ENCODE measurements around the gene ENG. TPM values are rescaled to one million over a fixed set of nuclear protein-coding genes. Genes with fewer than 3 reads are reported as not detected.

The ENG gene
- total RNA-seq, 1 experiment from 2014 or later, result 0.76 TPM

- TF ChIP-seq MAX (IDR thresholded peaks at IDR 0.05), result no peak
- RAD21 ChIA-PET (ENCODE audit: low non-redundant PET in 1 of 2, low total read pairs in 2 of 2, uncharacterized antibody in 2 of 2, unreplicated experiment in 2 of 2), result no interaction called here
- H3K36me3 ChIP-seq (ENCODE audit: control insufficient read depth in 1 of 2, insufficient read depth in 2 of 2, low read length in 2 of 2), result no peaks in the 10 kb centered on the region
- no peak overlapping the region for H3K4me2 ChIP-seq (ENCODE audit: low read length)
- H4K20me1 ChIP-seq (ENCODE audit: insufficient read depth), result no peaks in the 10 kb centered on the region
- DNase-seq (ENCODE audit: low read depth, low spot score) (no peak), ATAC-seq (no peak)
- POLR2A ChIA-PET, result no interaction called here
- no peaks in the 10 kb centered on the region for H3K27me3 ChIP-seq (ENCODE audit: insufficient read depth, low read length)
- H3K4me1 ChIP-seq (ENCODE audit: control insufficient read depth in 1 of 2, insufficient read depth in 2 of 2, low read length in 2 of 2), result no peaks in the 10 kb centered on the region
- CTCF ChIA-PET, result no interaction called here
- intact Hi-C loops (cut with micrococcal nuclease), result no loop called here
- BruUV-seq (replicated peaks), result no TSS peak
- H3K79me2 ChIP-seq (ENCODE audit: insufficient read depth, low read length), result no peaks in the 10 kb centered on the region
- H3K9ac ChIP-seq (ENCODE audit: low read length), result no peak overlapping the region
- H3K27ac ChIP-seq (ENCODE audit: low read depth, low read length), result no peak overlapping the region
- H3K9me2 ChIP-seq (ENCODE audit: insufficient read depth), result no peaks in the 10 kb centered on the region
- H3K4me3 ChIP-seq (replicated peaks in 1 of 2; ENCODE audit: low read depth in 1 of 2, low read length in 2 of 2), result no peak overlapping the region
- H2AFZ ChIP-seq (ENCODE audit: low read depth, low read length, poor library complexity, severe bottlenecking), result no peak overlapping the region
- peaks cover 3 to 10% of the 10 kb centered on the region in 2 experiments; a peak in 2 of 4 replicates for H3K9me3 ChIP-seq (ENCODE audit: control insufficient read depth in 1 of 2, insufficient read depth in 1 of 2, low read depth in 1 of 2, low read length in 2 of 2)
Observed at GRCh38 chr9:127844821-127845359, 9.6 kb downstream of the ENG start.

GRCh38 chr9:127841087-127841835, 13.2 kb downstream of the ENG start:
- Histone ChIP-seq H3K4me3 (replicated peaks in 1 of 2; ENCODE audit: low read depth in 1 of 2, low read length in 2 of 2) (no peak overlapping the region), H2AFZ (ENCODE audit: low read depth, low read length, poor library complexity, severe bottlenecking) (no peak overlapping the region), H4K20me1 (ENCODE audit: insufficient read depth) (no peaks in the 10 kb centered on the region), H3K9ac (ENCODE audit: low read length) (no peak overlapping the region), H3K9me3 (ENCODE audit: control insufficient read depth in 1 of 2, insufficient read depth in 1 of 2, low read depth in 1 of 2, low read length in 2 of 2) (no peaks in the 10 kb centered on the region), H3K4me1 (ENCODE audit: control insufficient read depth in 1 of 2, insufficient read depth in 2 of 2, low read length in 2 of 2) (no peaks in the 10 kb centered on the region; a peak in 1 of 4 replicates), H3K36me3 (ENCODE audit: control insufficient read depth in 1 of 2, insufficient read depth in 2 of 2, low read length in 2 of 2) (no peaks in the 10 kb centered on the region), H3K4me2 (ENCODE audit: low read length) (no peak overlapping the region), H3K9me2 (ENCODE audit: insufficient read depth) (no peaks in the 10 kb centered on the region), H3K79me2 (ENCODE audit: insufficient read depth, low read length) (no peaks in the 10 kb centered on the region), H3K27ac (ENCODE audit: low read depth, low read length) (no peak overlapping the region), H3K27me3 (ENCODE audit: insufficient read depth, low read length) (no peaks in the 10 kb centered on the region)
- intact Hi-C loops (cut with micrococcal nuclease), result no loop called here
- BruUV-seq (replicated peaks), result no TSS peak
- ChIA-PET CTCF (interaction anchor here (1.1 kb wide), 1 partner anchor 16 kb away, joined by 3 read pairs; no protein-coding TSS in a partner anchor), POLR2A (no interaction called here), RAD21 (ENCODE audit: low non-redundant PET in 1 of 2, low total read pairs in 2 of 2, uncharacterized antibody in 2 of 2, unreplicated experiment in 2 of 2) (no interaction called here)
- ATAC-seq, result no peak
- no peak for DNase-seq (ENCODE audit: low read depth, low spot score)
- TF ChIP-seq POLR2AphosphoS5 (IDR thresholded peaks at IDR 0.05; ENCODE audit: low read depth, low read length), result no peak
- no peak for TF ChIP-seq MAX (IDR thresholded peaks at IDR 0.05)
- no peak for TF ChIP-seq ZBTB33 (IDR thresholded peaks at IDR 0.05; ENCODE audit: extremely low read depth, insufficient replicate concordance, low read length)
- no peak for TF ChIP-seq ATF3 (IDR thresholded peaks at IDR 0.05)
- TF ChIP-seq CEBPB (IDR thresholded peaks at IDR 0.05; ENCODE audit: low read depth), result no peak
- no peak for TF ChIP-seq JUND (IDR thresholded peaks at IDR 0.05)
- no peak for TF ChIP-seq CBX3 (IDR thresholded peaks at IDR 0.05; ENCODE audit: low read depth)
- no peak for TF ChIP-seq SIN3A (IDR thresholded peaks at IDR 0.05; ENCODE audit: low read depth)
- TF ChIP-seq, protein P1, sequence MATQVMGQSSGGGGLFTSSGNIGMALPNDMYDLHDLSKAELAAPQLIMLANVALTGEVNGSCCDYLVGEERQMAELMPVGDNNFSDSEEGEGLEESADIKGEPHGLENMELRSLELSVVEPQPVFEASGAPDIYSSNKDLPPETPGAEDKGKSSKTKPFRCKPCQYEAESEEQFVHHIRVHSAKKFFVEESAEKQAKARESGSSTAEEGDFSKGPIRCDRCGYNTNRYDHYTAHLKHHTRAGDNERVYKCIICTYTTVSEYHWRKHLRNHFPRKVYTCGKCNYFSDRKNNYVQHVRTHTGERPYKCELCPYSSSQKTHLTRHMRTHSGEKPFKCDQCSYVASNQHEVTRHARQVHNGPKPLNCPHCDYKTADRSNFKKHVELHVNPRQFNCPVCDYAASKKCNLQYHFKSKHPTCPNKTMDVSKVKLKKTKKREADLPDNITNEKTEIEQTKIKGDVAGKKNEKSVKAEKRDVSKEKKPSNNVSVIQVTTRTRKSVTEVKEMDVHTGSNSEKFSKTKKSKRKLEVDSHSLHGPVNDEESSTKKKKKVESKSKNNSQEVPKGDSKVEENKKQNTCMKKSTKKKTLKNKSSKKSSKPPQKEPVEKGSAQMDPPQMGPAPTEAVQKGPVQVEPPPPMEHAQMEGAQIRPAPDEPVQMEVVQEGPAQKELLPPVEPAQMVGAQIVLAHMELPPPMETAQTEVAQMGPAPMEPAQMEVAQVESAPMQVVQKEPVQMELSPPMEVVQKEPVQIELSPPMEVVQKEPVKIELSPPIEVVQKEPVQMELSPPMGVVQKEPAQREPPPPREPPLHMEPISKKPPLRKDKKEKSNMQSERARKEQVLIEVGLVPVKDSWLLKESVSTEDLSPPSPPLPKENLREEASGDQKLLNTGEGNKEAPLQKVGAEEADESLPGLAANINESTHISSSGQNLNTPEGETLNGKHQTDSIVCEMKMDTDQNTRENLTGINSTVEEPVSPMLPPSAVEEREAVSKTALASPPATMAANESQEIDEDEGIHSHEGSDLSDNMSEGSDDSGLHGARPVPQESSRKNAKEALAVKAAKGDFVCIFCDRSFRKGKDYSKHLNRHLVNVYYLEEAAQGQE (IDR thresholded peaks at IDR 0.05; ENCODE audit: low read depth), result no peak
- TF ChIP-seq SRF (IDR thresholded peaks at IDR 0.05; ENCODE audit: low read depth), result no peak
